HepG2 (cell line): ENCODE results near the gene CNN3. TPM values are rescaled to one million over a fixed set of nuclear protein-coding genes. Genes with fewer than 3 reads are reported as not detected.

Source experiments
- ATAC-seq: fragments of 200-7000 bp; cut with Tn5 transposase; 3 replicates; pipeline ENCODE4 v1.9.1; 2020; ENCODE audit warnings: mild to moderate bottlenecking, moderate library complexity
- BruUV-seq: library from RNA; stranded (reverse); fragments of 400-500 nt; replicated peaks from 2 replicates; lab custom pipeline; 2021; lab: Mats Ljungman, UMichigan
- CTCF ChIA-PET: fragments of 300-600 bp; formaldehyde crosslinking; extraction: SDS; loops from one replicate; lab custom pipeline; 2021; ENCODE audit warnings: low total read pairs, inconsistent platforms, low intra/inter-chr PET ratio; lab: Yijun Ruan, JAX
- POLR2A ChIA-PET: fragments of 350-600 bp; sonication (Branson Sonifier 250); formaldehyde crosslinking; loops from one replicate; lab custom pipeline; 2020; ENCODE audit warnings: antibody characterized with exemption, inconsistent platforms; lab: Yijun Ruan, JAX
- DNase-seq: peaks from one replicate; pipeline ENCODE4 v3.0.0-alpha.2; 2015; ENCODE audit warnings: low spot score
- FAIRE-seq: peaks from 3 replicates; lab custom pipeline; 2011; peaks lifted over from hg19 to GRCh38; lab: Jason Lieb, UNC
- H2AFZ ChIP-seq: one replicate; pipeline ENCODE4 v1.6.1; 2011; ENCODE audit warnings: low read length, inconsistent platforms
- H3K27ac ChIP-seq: fragments of 300-600 bp; 3 replicates; pipeline ENCODE4 v1.8.0; 2011; ENCODE audit warnings: mixed run types, mild to moderate bottlenecking, mixed read lengths, low read length, inconsistent platforms; ENCODE audit not compliant: insufficient read depth; ENCODE audit errors: extremely low read length
- H3K27me3 ChIP-seq, 2 experiments: fragments of 200-600 bp in 1 of 2; 2 replicates in 1 of 2; 3 replicates in 1 of 2; pipeline versions ENCODE4 v1.6.0 to v1.8.0; 2011; ENCODE audit warnings: low read length in 2 of 2, mild to moderate bottlenecking in 2 of 2, moderate library complexity in 2 of 2, inconsistent platforms in 1 of 2; ENCODE audit not compliant: insufficient read depth in 2 of 2, control insufficient read depth in 1 of 2
- H3K36me3 ChIP-seq, 2 experiments: fragments of 200-600 bp in 1 of 2; replicated peaks in 1 of 2; 2 replicates in 1 of 2; 3 replicates in 1 of 2; pipeline versions ENCODE4 v1.5.1 to v1.8.0; 2011; ENCODE audit warnings: low read length in 2 of 2, inconsistent platforms in 1 of 2; ENCODE audit not compliant: insufficient read depth in 2 of 2, control insufficient read depth in 1 of 2
- H3K4me1 ChIP-seq: 2 replicates; pipeline ENCODE4 v1.5.1; 2012; ENCODE audit warnings: low read length, inconsistent platforms; ENCODE audit not compliant: insufficient read depth
- H3K4me2 ChIP-seq: 2 replicates; pipeline ENCODE4 v1.6.0; 2011; ENCODE audit warnings: low read depth, low read length, inconsistent platforms
- H3K4me3 ChIP-seq, 3 experiments: fragments of 200-600 bp in 1 of 3; sonication (generic), shearing (Covaris generic) in 1 of 3; replicated peaks in 1 of 3; 2 replicates each; pipeline ENCODE4 v1.5.1; 2011 to 2016; ENCODE audit warnings: low read length in 3 of 3, inconsistent platforms in 2 of 3, low read depth in 2 of 3, mild to moderate bottlenecking in 2 of 3, control low read depth in 1 of 3, mixed read lengths in 1 of 3; ENCODE audit not compliant: insufficient read depth in 1 of 3
- H3K79me2 ChIP-seq: one replicate; pipeline ENCODE4 v1.6.1; 2011; ENCODE audit warnings: low read length, inconsistent platforms; ENCODE audit not compliant: insufficient read depth
- H3K9ac ChIP-seq: 2 replicates; pipeline ENCODE4 v1.6.0; 2011; ENCODE audit warnings: mild to moderate bottlenecking, low read depth, low read length, inconsistent platforms; ENCODE audit not compliant: insufficient read depth
- H3K9me3 ChIP-seq: 2 replicates; pipeline ENCODE4 v1.5.1; 2012; ENCODE audit warnings: mild to moderate bottlenecking, low read length
- H4K20me1 ChIP-seq: 2 replicates; pipeline ENCODE4 v1.6.0; 2011; ENCODE audit warnings: inconsistent platforms, mild to moderate bottlenecking, low read length, moderate library complexity; ENCODE audit not compliant: insufficient read depth
- DBP ChIP-seq: sonication (generic); formaldehyde crosslinking; IDR thresholded peaks from 2 replicates; pipeline ENCODE4 v1.4.0; 2020; ENCODE audit warnings: missing genetic modification reagents; ENCODE audit errors: not compliant biosample characterization
- JARID2 ChIP-seq: sonication (generic); formaldehyde crosslinking; IDR thresholded peaks from 2 replicates; pipeline ENCODE4 v1.8.1; 2023; ENCODE audit warnings: missing genetic modification reagents, inconsistent platforms; ENCODE audit not compliant: insufficient replicate concordance
- MEF2D ChIP-seq: sonication (generic); formaldehyde crosslinking; IDR thresholded peaks from 2 replicates; pipeline ENCODE4 v1.5.1; 2020; ENCODE audit warnings: mild to moderate bottlenecking, missing genetic modification reagents
- NR2F1 ChIP-seq, 2 experiments: fragments of 450-650 bp in 1 of 2; formaldehyde crosslinking in 1 of 2; IDR thresholded peaks; 2 replicates each; pipeline versions ENCODE4 v1.5.0 to v1.6.1; 2016 to 2020; ENCODE audit warnings: mild to moderate bottlenecking in 1 of 2, missing compliant biosample characterization in 1 of 2, missing genetic modification reagents in 1 of 2, moderate library complexity in 1 of 2
- POLR2G ChIP-seq: fragments of 200-400 bp; formaldehyde crosslinking; IDR thresholded peaks from 2 replicates; pipeline ENCODE4 v1.6.1; 2018; ENCODE audit warnings: mild to moderate bottlenecking, low read depth, low read length, moderate library complexity
- TCF12 ChIP-seq, 2 experiments: fragments of 450-650 bp in 1 of 2; sonication (generic) in 1 of 2; formaldehyde crosslinking in 1 of 2; IDR thresholded peaks; 2 replicates each; pipeline versions ENCODE4 v1.6.1 to v1.8.0; 2017 to 2022; ENCODE audit warnings: antibody characterized with exemption in 1 of 2, mild to moderate bottlenecking in 1 of 2, missing genetic modification reagents in 1 of 2, moderate library complexity in 1 of 2
- TFDP1 ChIP-seq: IDR thresholded peaks from 2 replicates; pipeline ENCODE4 v1.6.1; 2016; ENCODE audit warnings: missing compliant biosample characterization, missing genetic modification reagents, borderline replicate concordance
- ZFP41 ChIP-seq: sonication (generic); formaldehyde crosslinking; IDR thresholded peaks from 2 replicates; pipeline ENCODE4 v1.4.0; 2020; ENCODE audit warnings: mild to moderate bottlenecking, missing genetic modification reagents, borderline replicate concordance
- ZNF138 ChIP-seq: sonication (generic); formaldehyde crosslinking; IDR thresholded peaks from 2 replicates; pipeline ENCODE4 v1.5.0; 2020; ENCODE audit warnings: mild to moderate bottlenecking, low read depth, missing genetic modification reagents
- ZNF407 ChIP-seq: sonication (generic); formaldehyde crosslinking; IDR thresholded peaks from one replicate; pipeline ENCODE4 v1.5.1; 2020; ENCODE audit warnings: mild to moderate bottlenecking, missing genetic modification reagents; ENCODE audit errors: not compliant biosample characterization
- ZNF619 ChIP-seq: sonication (generic); formaldehyde crosslinking; IDR thresholded peaks from 2 replicates; pipeline ENCODE4 v1.4.0; 2020; ENCODE audit warnings: mild to moderate bottlenecking, missing genetic modification reagents
- ZSCAN5A ChIP-seq: sonication (generic); formaldehyde crosslinking; IDR thresholded peaks from 2 replicates; pipeline ENCODE4 v1.8.0; 2022; ENCODE audit warnings: mild to moderate bottlenecking, missing genetic modification reagents, borderline replicate concordance
- WGBS: methylation state at CpG from one replicate; pipeline ENCODE4 v1.1.6; 2017; ENCODE audit warnings: low lambda C conversion rate; 5-methylcytosine and 5-hydroxymethylcytosine counted together
- in situ Hi-C: cut with HindIII; loops from 2 replicates; pipeline ENCODE4 v1.10.0; 2017; ENCODE audit warnings: low pct_unique_long_range_greater_than_20kb; ENCODE audit not compliant: extremely low pct_ligation_motif_present
- intact Hi-C: fragments of 100-400 bp; cut with micrococcal nuclease; formaldehyde crosslinking; loops from one replicate; pipeline ENCODE4 v1.10.0; 2022; ENCODE audit not compliant: unreplicated experiment
- polyA plus RNA-seq, 8 experiments: library from polyadenylated mRNA; depleted of rRNA in 3 of 8; stranded (reverse) in 7 of 8; unstranded in 1 of 8; fragments of >200 nt; fragmentation: Illumina TruSeq in 4 of 8; extraction: Trizol in 4 of 8; gene quantifications; 2 replicates each; pipeline versions ENCODE4 v1.2.1 to v1.2.3, GENCODE V29; 2011 to 2016; ENCODE audit warnings: low read depth in 4 of 8, missing spikeins in 1 of 8, mixed read lengths in 1 of 8; ENCODE audit not compliant: insufficient read depth in 1 of 8
- total RNA-seq, 5 experiments: library from RNA; depleted of rRNA; stranded (reverse); fragments of >200 nt; fragmentation: Illumina TruSeq; extraction: Trizol; gene quantifications; 2 replicates each; pipeline ENCODE4 v1.2.3, GENCODE V29; 2016; ENCODE audit warnings: low read depth in 1 of 5

Gene CNN3
- total and polyA plus RNA-seq, 2 of the 13 experiments (the other 11 are each of a cell fraction or from before 2014, with no cell fraction given), result 113 to 223 TPM

GRCh38 chr1:94862718-94863117 lies 64.2 kb downstream of the CNN3 start:
- H3K36me3 ChIP-seq, result no peaks in the 10 kb centered on the region; a peak in 1 of 5 replicates
- H3K4me1 ChIP-seq, result peaks cover 37% of the 10 kb centered on the region
- no peak for FAIRE-seq
- H2AFZ ChIP-seq, result no peak overlapping the region
- BruUV-seq, result no TSS peak
- ATAC-seq, result no peak
- no peak overlapping the region for H3K4me2 ChIP-seq
- intact Hi-C loops (no loop called here), in situ Hi-C loops (loop anchor here (25.0 kb wide), 1 partner anchor 375 kb away; the partner anchor contains the start of gene RWDD3)
- 96% methylated on average over 2 of the region's 2 CpGs for WGBS
- H3K9me3 ChIP-seq, result no peaks in the 10 kb centered on the region
- H3K27ac ChIP-seq, result no peak overlapping the region
- no peaks in the 10 kb centered on the region for H3K27me3 ChIP-seq
- DNase-seq, result no peak
- H4K20me1 ChIP-seq, result no peaks in the 10 kb centered on the region
- ChIA-PET CTCF (no interaction called here), POLR2A (interaction anchor here (0.9 kb wide), 1 partner anchor 8 kb away, joined by 3 read pairs; no protein-coding TSS in a partner anchor)
- no peak overlapping the region for H3K4me3 ChIP-seq
- H3K9ac ChIP-seq, result no peak overlapping the region
- no peaks in the 10 kb centered on the region for H3K79me2 ChIP-seq
- TF ChIP-seq ZNF407 (CRISPR knock-in tag) (no peak), NR2F1 (CRISPR knock-in tag; IDR thresholded peaks at IDR 0.05) (no peak), TCF12 (IDR thresholded peaks at IDR 0.05) (no peak), TCF12 (CRISPR knock-in tag; IDR thresholded peaks at IDR 0.05) (no peak), ZNF138 (CRISPR knock-in tag) (no peak), POLR2G (no peak), DBP (CRISPR knock-in tag) (no peak), ZSCAN5A (CRISPR knock-in tag) (no peak), ZFP41 (no peak), TFDP1 (CRISPR knock-in tag) (no peak), MEF2D (CRISPR knock-in tag) (no peak), ZNF619 (CRISPR knock-in tag) (no peak), JARID2 (CRISPR knock-in tag) (no peak)
